Neutrophil (primary cell): Measurements from ENCODE around the gene GLRX5.

Experiments used
- H3K27ac ChIP-seq: fragments of 200-600 bp; sonication (generic); 2 replicates; pipeline ENCODE4 v1.5.1; 2016; ENCODE audit warnings: mild to moderate bottlenecking, moderate library complexity
- H3K27me3 ChIP-seq: fragments of 200-600 bp; sonication (generic); 2 replicates; pipeline ENCODE4 v1.6.0; 2016; ENCODE audit warnings: mild to moderate bottlenecking
- H3K36me3 ChIP-seq: fragments of 200-600 bp; sonication (generic); 2 replicates; pipeline ENCODE4 v1.5.1; 2017
- H3K4me1 ChIP-seq, 2 experiments: fragments of 200-600 bp in 1 of 2; sonication (generic) in 1 of 2; 1 replicate in 1 of 2; 2 replicates in 1 of 2; pipeline versions ENCODE4 v1.5.1 to v1.6.1; 2013 to 2016; ENCODE audit warnings: low read depth in 1 of 2, low read length in 1 of 2, mild to moderate bottlenecking in 1 of 2, moderate library complexity in 1 of 2; ENCODE audit not compliant: control insufficient read depth in 1 of 2, insufficient read depth in 1 of 2
- H3K4me3 ChIP-seq, 2 experiments: fragments of 200-600 bp in 1 of 2; sonication (generic) in 1 of 2; 1 replicate in 1 of 2; 2 replicates in 1 of 2; pipeline ENCODE4 v1.5.1; 2013 to 2016; ENCODE audit warnings: low read depth in 1 of 2, low read length in 1 of 2, mild to moderate bottlenecking in 1 of 2, moderate library complexity in 1 of 2
- H3K9me3 ChIP-seq: fragments of 200-600 bp; sonication (generic); 2 replicates; pipeline ENCODE4 v1.5.1; 2016
- TF ChIP-seq, protein P1 (sequence below): fragments of 200-600 bp; sonication (generic); IDR thresholded peaks from 2 replicates; pipeline ENCODE4 v1.5.1; 2016; ENCODE audit warnings: antibody characterized with exemption

GLRX5 gene

DNA sequence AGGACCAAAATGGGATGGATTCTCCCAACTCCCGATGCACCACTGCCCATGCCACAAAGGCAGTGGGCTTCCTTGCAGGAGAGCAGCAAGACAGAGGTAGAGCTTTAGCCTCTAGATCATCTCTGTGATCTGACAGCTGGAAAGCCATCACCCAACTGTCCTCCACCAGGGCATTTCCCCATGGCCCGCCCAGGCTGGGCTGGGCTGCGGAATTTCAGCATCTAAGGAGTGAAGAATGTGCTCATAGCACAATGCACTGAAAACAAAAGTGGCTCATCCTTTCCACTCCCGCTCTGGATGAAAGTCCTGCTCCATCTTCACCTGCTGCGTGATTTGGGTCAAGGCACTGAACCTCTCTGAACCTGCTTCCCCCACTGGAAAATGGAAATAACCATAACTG is 24.0 kb upstream of the GLRX5 start:
- Histone ChIP-seq H3K4me3 (no peak overlapping the region), H3K27ac (no peak overlapping the region), H3K27me3 (no peaks in the 10 kb centered on the region), H3K36me3 (no peaks in the 10 kb centered on the region), H3K4me1 (peaks cover 52 to 63% of the 10 kb centered on the region in 2 experiments), H3K9me3 (no peaks in the 10 kb centered on the region)
- TF ChIP-seq, protein P1, sequence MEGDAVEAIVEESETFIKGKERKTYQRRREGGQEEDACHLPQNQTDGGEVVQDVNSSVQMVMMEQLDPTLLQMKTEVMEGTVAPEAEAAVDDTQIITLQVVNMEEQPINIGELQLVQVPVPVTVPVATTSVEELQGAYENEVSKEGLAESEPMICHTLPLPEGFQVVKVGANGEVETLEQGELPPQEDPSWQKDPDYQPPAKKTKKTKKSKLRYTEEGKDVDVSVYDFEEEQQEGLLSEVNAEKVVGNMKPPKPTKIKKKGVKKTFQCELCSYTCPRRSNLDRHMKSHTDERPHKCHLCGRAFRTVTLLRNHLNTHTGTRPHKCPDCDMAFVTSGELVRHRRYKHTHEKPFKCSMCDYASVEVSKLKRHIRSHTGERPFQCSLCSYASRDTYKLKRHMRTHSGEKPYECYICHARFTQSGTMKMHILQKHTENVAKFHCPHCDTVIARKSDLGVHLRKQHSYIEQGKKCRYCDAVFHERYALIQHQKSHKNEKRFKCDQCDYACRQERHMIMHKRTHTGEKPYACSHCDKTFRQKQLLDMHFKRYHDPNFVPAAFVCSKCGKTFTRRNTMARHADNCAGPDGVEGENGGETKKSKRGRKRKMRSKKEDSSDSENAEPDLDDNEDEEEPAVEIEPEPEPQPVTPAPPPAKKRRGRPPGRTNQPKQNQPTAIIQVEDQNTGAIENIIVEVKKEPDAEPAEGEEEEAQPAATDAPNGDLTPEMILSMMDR, result no peak

DNA sequence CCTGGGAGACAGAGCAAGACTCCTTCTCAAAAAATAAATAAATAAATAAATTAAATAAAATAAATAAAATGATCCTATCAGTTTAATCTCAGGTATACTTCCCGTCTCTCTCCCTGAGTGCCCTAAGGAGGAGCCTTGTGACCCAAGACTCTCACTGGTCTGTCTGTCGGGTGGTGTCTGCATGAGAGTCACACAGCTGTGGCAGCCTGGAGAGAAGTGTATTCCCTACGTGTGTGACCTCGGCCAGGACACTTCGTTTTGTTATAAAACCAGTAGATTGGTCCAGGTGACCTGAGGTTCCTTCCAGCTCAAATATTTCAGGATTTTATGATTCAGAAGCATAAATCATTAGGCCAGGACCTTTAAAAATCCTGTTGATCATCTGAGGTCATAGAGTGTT is 23.2 kb upstream of the GLRX5 start:
- Histone ChIP-seq H3K4me1 (peaks cover 46 to 62% of the 10 kb centered on the region in 2 experiments), H3K9me3 (no peaks in the 10 kb centered on the region), H3K36me3 (no peaks in the 10 kb centered on the region), H3K4me3 (no peak overlapping the region), H3K27ac (no peak overlapping the region), H3K27me3 (no peaks in the 10 kb centered on the region)
- TF ChIP-seq, protein P1, result no peak

DNA sequence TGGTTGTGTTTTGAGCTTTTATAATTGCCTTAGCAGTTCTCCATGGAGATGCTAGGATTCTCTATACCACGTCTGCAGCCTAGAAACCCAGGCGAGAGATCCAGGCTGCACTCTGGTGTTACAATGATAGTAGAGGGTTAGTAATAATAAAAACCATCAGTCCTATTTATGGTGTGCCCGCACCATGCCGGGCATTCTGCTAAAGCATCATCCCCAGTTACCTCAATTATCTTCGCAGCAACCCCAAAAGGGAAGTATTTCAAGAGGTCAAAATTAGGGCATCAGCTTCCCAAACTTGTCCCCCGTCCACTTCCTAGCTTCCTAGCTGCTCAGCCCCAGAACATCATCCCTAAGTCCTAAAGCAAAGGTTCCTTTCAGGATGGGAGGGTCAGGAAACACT is 21.6 kb upstream of the GLRX5 start:
- Histone ChIP-seq H3K4me1 (peaks cover 47 to 63% of the 10 kb centered on the region in 2 experiments), H3K27me3 (no peaks in the 10 kb centered on the region), H3K36me3 (no peaks in the 10 kb centered on the region), H3K9me3 (no peaks in the 10 kb centered on the region), H3K4me3 (no peak overlapping the region), H3K27ac (peak overlapping the region; percentile 45)
- TF ChIP-seq, protein P1, result no peak

DNA sequence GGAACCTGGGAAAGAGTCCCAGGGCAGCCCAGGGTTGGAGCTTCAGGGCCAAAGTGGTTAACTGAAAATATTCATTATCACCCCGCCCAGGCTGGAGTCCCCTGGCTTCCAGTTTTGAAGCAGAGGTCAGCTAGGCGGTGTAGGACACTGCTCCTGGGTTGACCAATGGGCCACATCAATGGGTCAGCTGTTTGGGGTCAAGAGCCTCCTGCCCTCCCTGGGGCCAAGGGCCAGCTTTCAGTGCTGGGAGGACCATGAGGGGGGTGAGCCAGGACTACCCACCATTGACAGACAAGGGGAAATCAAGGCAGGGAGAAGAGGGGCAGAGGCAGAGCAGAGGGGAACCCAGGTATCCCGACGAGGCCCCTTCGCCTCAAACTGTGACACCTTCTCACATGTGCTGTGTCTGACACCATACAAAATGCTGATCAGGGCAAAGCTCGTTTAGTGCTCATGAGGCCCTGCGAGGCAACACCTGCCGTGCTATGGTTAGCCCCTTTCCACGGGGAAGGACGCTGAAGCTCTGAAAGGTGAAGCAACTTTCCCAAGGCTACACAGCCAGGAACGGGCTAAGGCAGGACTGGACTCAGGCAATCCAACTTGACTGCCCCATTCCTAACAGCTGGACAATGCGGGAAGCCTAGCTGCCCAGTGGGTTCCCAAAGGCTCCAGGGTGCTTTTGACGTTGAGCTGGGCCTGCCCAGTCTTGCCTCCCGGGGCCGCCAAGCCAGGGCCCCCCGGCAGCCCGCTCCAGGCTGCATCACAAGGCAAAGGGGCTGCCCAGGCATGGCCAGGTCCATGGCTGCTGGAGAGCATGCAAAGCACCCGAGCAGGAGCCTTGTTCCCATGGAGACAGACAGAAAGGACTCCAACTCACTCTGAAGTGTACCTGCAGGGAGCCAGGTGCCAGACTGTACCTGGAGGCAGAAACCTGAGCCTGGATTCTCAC is 20.4 kb upstream of the GLRX5 start:
- Histone ChIP-seq H3K4me1 (peaks cover 58 to 74% of the 10 kb centered on the region in 2 experiments), H3K36me3 (no peaks in the 10 kb centered on the region), H3K27me3 (no peaks in the 10 kb centered on the region), H3K4me3 (peak overlapping the region in 1 of 2 experiments; percentile 72), H3K27ac (peak overlapping the region; percentile 88), H3K9me3 (no peaks in the 10 kb centered on the region)
- TF ChIP-seq, protein P1, result no peak

DNA sequence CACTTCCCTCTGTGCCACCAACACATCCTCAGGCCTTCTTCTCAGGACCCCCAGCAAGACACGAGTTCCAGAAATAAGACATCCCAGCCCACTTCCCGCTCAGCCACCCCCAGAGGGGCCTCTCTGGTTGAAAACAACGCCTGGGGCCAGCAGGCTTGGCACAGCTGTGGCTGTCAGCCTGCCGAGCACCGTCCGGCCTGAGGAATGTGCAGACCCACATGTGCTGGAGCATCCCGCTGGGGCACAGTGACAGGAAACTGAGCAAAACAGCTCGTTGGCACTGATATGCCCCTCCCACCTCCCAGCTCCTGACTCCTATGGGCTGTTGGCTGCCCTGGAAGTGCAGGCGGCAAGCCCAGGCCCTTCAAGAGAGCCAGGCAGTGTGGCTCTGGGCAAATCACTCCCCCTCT is 19.8 kb upstream of the GLRX5 start:
- Histone ChIP-seq H3K9me3 (no peaks in the 10 kb centered on the region), H3K4me3 (peak overlapping the region; percentile 72 to 82), H3K27me3 (no peaks in the 10 kb centered on the region), H3K27ac (peak overlapping the region; percentile 88), H3K36me3 (no peaks in the 10 kb centered on the region), H3K4me1 (peaks cover 65 to 81% of the 10 kb centered on the region in 2 experiments)
- TF ChIP-seq, protein P1, result no peak
